Activated naive CD8-positive, alpha-beta T cell treated with anti-CD3 and anti-CD28 coated beads, Interleukin-2, amount 50 U/mL, for 24 hours (primary cell): Measurements from ENCODE around the gene ACTG1.
A peak's percentile ranks its signal among the peaks of the same experiment; 100 is the strongest.
"Not testable (repeated sequence)": the region's sequence is repeated elsewhere in the genome, so short reads cannot be mapped to it uniquely, and the experiment has no call there.

Source experiments
- ATAC-seq: fragments of 150-1000 bp; cut with Tn5 transposase; one replicate; pipeline ENCODE4 v1.10.0; 2021
- DNase-seq: peaks from one replicate; pipeline ENCODE4 v3.0.0; 2021
- H3K27ac Mint-ChIP-seq: one replicate; pipeline ENCODE4 v1.8.0; 2021; ENCODE audit warnings: mild to moderate bottlenecking, mixed read lengths
- H3K27me3 Mint-ChIP-seq: one replicate; pipeline ENCODE4 v1.8.0; 2021; ENCODE audit warnings: mixed read lengths
- H3K36me3 Mint-ChIP-seq: one replicate; pipeline ENCODE4 v1.8.0; 2021; ENCODE audit warnings: low read depth, mixed read lengths
- H3K4me1 Mint-ChIP-seq: one replicate; pipeline ENCODE4 v1.8.0; 2021; ENCODE audit warnings: mixed read lengths
- H3K4me3 Mint-ChIP-seq: one replicate; pipeline ENCODE4 v1.8.0; 2021; ENCODE audit warnings: mild to moderate bottlenecking, moderate library complexity, mixed read lengths
- H3K9me3 Mint-ChIP-seq: one replicate; pipeline ENCODE4 v1.8.0; 2021; ENCODE audit warnings: mixed read lengths

The ACTG1 gene

GRCh38 chr17:81538651-81539570 is 26.3 kb upstream of the ACTG1 start:
- Mint-ChIP-seq H3K9me3 (no peaks in the 10 kb centered on the region), H3K4me3 (no peak overlapping the region), H3K4me1 (no peaks in the 10 kb centered on the region), H3K27ac (no peak overlapping the region), H3K36me3 (peaks cover 7% of the 10 kb centered on the region), H3K27me3 (peaks cover 9% of the 10 kb centered on the region)
- DNase-seq (no peak), ATAC-seq (no peak)

- ATAC-seq = no peak
- Mint-ChIP-seq H3K36me3 (peaks cover 7% of the 10 kb centered on the region), H3K4me1 (no peaks in the 10 kb centered on the region), H3K27me3 (peaks cover 9% of the 10 kb centered on the region), H3K27ac (no peak overlapping the region), H3K4me3 (no peak overlapping the region), H3K9me3 (no peaks in the 10 kb centered on the region)
- DNase-seq = no peak
Observed at GRCh38 chr17:81537856-81538555, 25.4 kb upstream of the ACTG1 start.

- peaks cover 4% of the 10 kb centered on the region for H3K36me3 Mint-ChIP-seq
- peaks cover 9% of the 10 kb centered on the region for H3K27me3 Mint-ChIP-seq
- DNase-seq (no peak), ATAC-seq (peak; percentile 38)
- no peaks in the 10 kb centered on the region for H3K4me1 Mint-ChIP-seq
- no peaks in the 10 kb centered on the region for H3K9me3 Mint-ChIP-seq
- no peak overlapping the region for H3K4me3 Mint-ChIP-seq
- no peak overlapping the region for H3K27ac Mint-ChIP-seq
Observed at GRCh38 chr17:81537343-81537855, 24.8 kb upstream of the ACTG1 start.

- ATAC-seq (peak; percentile 11), DNase-seq (no peak)
- no peak overlapping the region for H3K4me3 Mint-ChIP-seq
- H3K27ac Mint-ChIP-seq = no peak overlapping the region
- peaks cover 2% of the 10 kb centered on the region for H3K36me3 Mint-ChIP-seq
- H3K9me3 Mint-ChIP-seq = no peaks in the 10 kb centered on the region
- H3K4me1 Mint-ChIP-seq = no peaks in the 10 kb centered on the region
- H3K27me3 Mint-ChIP-seq = peaks cover 9% of the 10 kb centered on the region
Observed at GRCh38 chr17:81536299-81537290, 24.0 kb upstream of the ACTG1 start.

GRCh38 chr17:81535480-81536298 is 23.1 kb upstream of the ACTG1 start:
- ATAC-seq (no peak), DNase-seq (no peak)
- H3K4me3 Mint-ChIP-seq = no peak overlapping the region
- no peak overlapping the region for H3K27ac Mint-ChIP-seq
- no peaks in the 10 kb centered on the region for H3K9me3 Mint-ChIP-seq
- no peaks in the 10 kb centered on the region for H3K36me3 Mint-ChIP-seq
- H3K27me3 Mint-ChIP-seq = peaks cover 9% of the 10 kb centered on the region
- H3K4me1 Mint-ChIP-seq = no peaks in the 10 kb centered on the region

GRCh38 chr17:81535007-81535328 is 22.4 kb upstream of the ACTG1 start:
- Mint-ChIP-seq H3K4me3 (no peak overlapping the region), H3K36me3 (no peaks in the 10 kb centered on the region), H3K9me3 (no peaks in the 10 kb centered on the region), H3K27ac (no peak overlapping the region), H3K4me1 (no peaks in the 10 kb centered on the region), H3K27me3 (peaks cover 9% of the 10 kb centered on the region)
- DNase-seq (no peak), ATAC-seq (no peak)

GRCh38 chr17:81534157-81535006 is 21.8 kb upstream of the ACTG1 start:
- H3K4me3 Mint-ChIP-seq = no peak overlapping the region
- H3K36me3 Mint-ChIP-seq = no peaks in the 10 kb centered on the region
- H3K27me3 Mint-ChIP-seq = peaks cover 9% of the 10 kb centered on the region
- DNase-seq (no peak), ATAC-seq (no peak)
- H3K27ac Mint-ChIP-seq = no peak overlapping the region
- H3K9me3 Mint-ChIP-seq = no peaks in the 10 kb centered on the region
- no peaks in the 10 kb centered on the region for H3K4me1 Mint-ChIP-seq

- ATAC-seq = no peak
Observed at GRCh38 chr17:81533339-81534141, 20.9 kb upstream of the ACTG1 start.

GRCh38 chr17:81532490-81533287 is 20.1 kb upstream of the ACTG1 start:
- Mint-ChIP-seq H3K9me3 (no peaks in the 10 kb centered on the region), H3K4me1 (no peaks in the 10 kb centered on the region), H3K4me3 (no peak overlapping the region), H3K27ac (no peak overlapping the region), H3K27me3 (peaks cover 9% of the 10 kb centered on the region), H3K36me3 (no peaks in the 10 kb centered on the region)
- DNase-seq = no peak
- ATAC-seq = no peak

More at GRCh38 chr17:81533339-81534141, 20.9 kb upstream of the ACTG1 start:
- DNase-seq = no peak
- Mint-ChIP-seq H3K4me1 (no peaks in the 10 kb centered on the region), H3K27me3 (peaks cover 9% of the 10 kb centered on the region), H3K36me3 (no peaks in the 10 kb centered on the region), H3K4me3 (no peak overlapping the region), H3K27ac (no peak overlapping the region), H3K9me3 (no peaks in the 10 kb centered on the region)

GRCh38 chr17:81531998-81532404 is 19.4 kb upstream of the ACTG1 start:
- not testable (repeated sequence) for H3K4me1 Mint-ChIP-seq

GRCh38 chr17:81531013-81531412 is 18.4 kb upstream of the ACTG1 start:
- not testable (repeated sequence) for ATAC-seq, H3K27me3 Mint-ChIP-seq, H3K27ac Mint-ChIP-seq, H3K36me3 Mint-ChIP-seq, DNase-seq, H3K4me3 Mint-ChIP-seq, H3K9me3 Mint-ChIP-seq, H3K4me1 Mint-ChIP-seq

More at GRCh38 chr17:81531998-81532404, 19.4 kb upstream of the ACTG1 start:
- H3K4me3 Mint-ChIP-seq, H3K36me3 Mint-ChIP-seq, H3K27me3 Mint-ChIP-seq, H3K9me3 Mint-ChIP-seq, H3K27ac Mint-ChIP-seq, DNase-seq, ATAC-seq: not testable (repeated sequence)

- H3K27me3 Mint-ChIP-seq = peaks cover 6% of the 10 kb centered on the region
Observed at GRCh38 chr17:81529437-81529803, 16.8 kb upstream of the ACTG1 start.

More at GRCh38 chr17:81529437-81529803, 16.8 kb upstream of the ACTG1 start:
- H3K36me3 Mint-ChIP-seq = no peaks in the 10 kb centered on the region
- no peak overlapping the region for H3K27ac Mint-ChIP-seq
- no peaks in the 10 kb centered on the region for H3K4me1 Mint-ChIP-seq
- DNase-seq = no peak
- H3K4me3 Mint-ChIP-seq = no peak overlapping the region
- no peaks in the 10 kb centered on the region for H3K9me3 Mint-ChIP-seq
- no peak for ATAC-seq
